ENCODE data around the gene CR2.
"Not testable (repeated sequence)": the region's sequence is repeated elsewhere in the genome, so short reads cannot be mapped to it uniquely, and the experiment has no call there.

CR2 gene

DNA sequence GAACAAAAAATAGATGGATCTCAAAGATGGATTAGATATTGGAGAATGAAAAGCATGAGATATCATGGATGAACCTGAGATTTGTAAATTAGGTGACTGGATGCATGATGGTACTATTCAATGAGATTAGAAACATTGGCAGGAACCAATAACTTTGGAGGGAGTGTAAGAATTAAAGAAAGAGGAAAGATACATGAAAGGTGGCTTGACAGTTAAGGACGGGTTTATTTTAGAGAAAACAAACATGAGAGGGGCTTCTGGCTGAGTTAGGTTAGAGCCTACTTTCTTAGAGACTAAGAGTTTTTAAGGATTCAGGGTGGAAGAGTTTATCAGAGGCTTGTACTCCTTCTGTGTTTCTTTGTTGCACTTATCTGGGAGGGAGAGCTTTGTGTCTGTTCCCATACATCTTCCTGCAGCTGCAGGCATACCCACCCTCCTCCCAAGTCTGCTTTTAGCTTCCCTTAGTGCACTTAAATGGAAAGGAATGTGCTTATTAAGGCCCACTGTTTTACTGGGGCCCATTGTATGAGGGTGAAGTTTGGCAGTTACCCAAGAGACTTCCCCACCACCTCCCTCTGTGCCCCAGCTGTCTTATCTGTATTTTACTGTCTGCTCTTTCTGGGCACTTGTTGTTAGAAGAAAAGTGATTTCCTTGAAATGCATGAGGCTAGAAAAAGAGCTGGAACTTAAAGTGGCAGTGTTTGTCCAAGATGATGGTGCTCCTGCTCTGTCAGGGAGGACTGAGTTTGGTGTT is 26.1 kb upstream of the CR2 start:
- in situ Hi-C loops (cut with MboI; ENCODE audit: low sequenced_read_pairs) = no loop called here
- DNase-seq (ENCODE audit: low spot score in 2 of 2) = no peak
- H3K4me1 ChIP-seq = no peaks in the 10 kb centered on the region
- H3K36me3 ChIP-seq (replicated peaks) = no peaks in the 10 kb centered on the region
- H3K4me3 ChIP-seq = no peak overlapping the region
- no peaks in the 10 kb centered on the region for H3K9me3 ChIP-seq
- no peaks in the 10 kb centered on the region for H3K27me3 ChIP-seq (ENCODE audit: low read depth)

DNA sequence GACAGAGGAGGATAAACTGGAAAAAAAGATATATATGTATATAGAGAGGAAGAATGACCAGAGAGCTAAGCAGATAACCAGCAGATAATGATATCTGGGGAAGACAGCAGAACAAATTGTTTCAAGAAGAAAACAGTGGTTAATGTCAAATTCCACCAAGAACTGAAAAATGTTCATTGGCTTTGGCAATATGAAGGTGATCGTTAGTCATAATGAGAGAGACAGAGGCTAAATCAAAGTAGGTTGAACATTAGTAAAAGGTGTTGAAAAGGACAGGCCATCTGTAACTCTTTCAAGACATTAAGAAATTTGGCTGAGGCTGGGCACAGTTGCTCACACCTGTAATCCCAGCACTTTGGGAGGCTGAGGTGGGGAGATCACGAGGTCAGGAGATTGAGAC is 25.3 kb upstream of the CR2 start:
- no peaks in the 10 kb centered on the region for H3K4me1 ChIP-seq
- no peaks in the 10 kb centered on the region for H3K9me3 ChIP-seq
- H3K4me3 ChIP-seq = no peak overlapping the region
- H3K36me3 ChIP-seq (replicated peaks) = no peaks in the 10 kb centered on the region
- peaks cover under 1% of the 10 kb centered on the region; the same call in 1 of the 2 replicates for H3K27me3 ChIP-seq (ENCODE audit: low read depth)
- DNase-seq (ENCODE audit: low spot score in 2 of 2) = no peak
- in situ Hi-C loops (cut with MboI; ENCODE audit: low sequenced_read_pairs) = no loop called here

DNA sequence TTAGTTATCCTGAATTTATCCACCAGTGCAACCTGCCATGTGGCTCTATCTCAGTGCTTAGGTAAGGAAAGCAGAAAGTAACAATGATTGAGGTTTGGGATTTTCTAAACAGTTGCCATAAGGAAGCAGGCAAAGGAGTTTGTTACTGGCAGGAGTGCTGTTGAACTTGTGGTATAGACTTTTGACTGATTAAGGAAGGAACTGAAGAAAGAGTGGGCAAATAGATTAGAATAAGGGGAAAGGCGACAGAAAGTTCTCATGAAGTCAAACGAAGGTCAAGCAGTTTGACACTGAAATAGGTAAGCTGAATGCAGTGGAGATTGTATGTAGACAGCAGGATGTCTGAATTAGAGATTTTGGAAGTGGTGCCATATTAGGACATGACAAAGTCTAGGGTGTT is 24.2 kb upstream of the CR2 start:
- DNase-seq (ENCODE audit: low spot score in 2 of 2) = no peak
- Histone ChIP-seq H3K4me1 (no peaks in the 10 kb centered on the region), H3K36me3 (replicated peaks) (no peaks in the 10 kb centered on the region), H3K4me3 (no peak overlapping the region), H3K27me3 (ENCODE audit: low read depth) (peaks cover 6% of the 10 kb centered on the region), H3K9me3 (no peaks in the 10 kb centered on the region)
- in situ Hi-C loops (cut with MboI; ENCODE audit: low sequenced_read_pairs) = no loop called here

DNA sequence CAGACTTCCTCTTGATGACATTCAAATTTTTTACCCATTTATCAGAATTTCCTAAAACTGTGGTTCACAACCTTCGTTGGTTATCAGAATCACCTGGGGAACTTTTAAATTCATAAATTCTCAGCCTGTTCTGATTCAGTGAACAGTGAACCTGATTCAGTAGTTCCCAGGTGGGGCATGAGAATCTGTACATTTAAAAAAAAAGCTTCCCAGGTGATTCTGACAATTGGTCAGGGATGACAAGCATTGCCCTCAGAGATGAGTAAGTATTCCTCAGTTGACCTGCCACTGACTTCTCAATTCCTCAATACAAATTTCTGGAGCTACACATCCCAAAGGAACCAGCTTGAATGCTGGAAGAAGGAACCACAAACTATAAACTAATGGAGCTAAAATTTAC is 23.5 kb upstream of the CR2 start:
- Histone ChIP-seq H3K4me3 (no peak overlapping the region), H3K27me3 (ENCODE audit: low read depth) (peaks cover 7% of the 10 kb centered on the region), H3K9me3 (no peaks in the 10 kb centered on the region), H3K36me3 (replicated peaks) (no peaks in the 10 kb centered on the region), H3K4me1 (no peaks in the 10 kb centered on the region)
- no peak for DNase-seq (ENCODE audit: low spot score in 2 of 2)
- in situ Hi-C loops (cut with MboI; ENCODE audit: low sequenced_read_pairs) = no loop called here

DNA sequence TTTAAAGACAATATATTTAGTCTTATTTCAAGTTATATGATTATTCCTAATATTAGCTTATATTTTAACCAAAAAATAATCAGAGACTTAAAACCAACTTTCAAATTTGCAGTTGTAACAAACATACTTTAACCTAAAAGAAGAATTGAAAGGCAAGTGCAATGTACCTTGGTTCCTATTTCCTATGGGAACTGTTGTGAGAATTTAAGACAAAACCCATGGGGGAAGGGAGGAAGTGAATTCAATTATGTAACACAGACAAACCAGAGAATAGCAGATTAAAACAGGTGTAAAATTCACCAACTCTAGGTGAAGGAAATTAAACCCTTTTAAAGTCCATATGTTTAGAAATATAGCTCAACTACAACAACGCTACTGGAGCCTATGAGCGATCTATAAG is 22.6 kb upstream of the CR2 start:
- H3K4me3 ChIP-seq = no peak overlapping the region
- in situ Hi-C loops (cut with MboI; ENCODE audit: low sequenced_read_pairs) = no loop called here
- H3K27me3 ChIP-seq (ENCODE audit: low read depth) = peaks cover 7% of the 10 kb centered on the region
- H3K36me3 ChIP-seq (replicated peaks) = no peaks in the 10 kb centered on the region
- H3K9me3 ChIP-seq = no peaks in the 10 kb centered on the region
- no peaks in the 10 kb centered on the region for H3K4me1 ChIP-seq
- no peak for DNase-seq (ENCODE audit: low spot score in 2 of 2)

DNA sequence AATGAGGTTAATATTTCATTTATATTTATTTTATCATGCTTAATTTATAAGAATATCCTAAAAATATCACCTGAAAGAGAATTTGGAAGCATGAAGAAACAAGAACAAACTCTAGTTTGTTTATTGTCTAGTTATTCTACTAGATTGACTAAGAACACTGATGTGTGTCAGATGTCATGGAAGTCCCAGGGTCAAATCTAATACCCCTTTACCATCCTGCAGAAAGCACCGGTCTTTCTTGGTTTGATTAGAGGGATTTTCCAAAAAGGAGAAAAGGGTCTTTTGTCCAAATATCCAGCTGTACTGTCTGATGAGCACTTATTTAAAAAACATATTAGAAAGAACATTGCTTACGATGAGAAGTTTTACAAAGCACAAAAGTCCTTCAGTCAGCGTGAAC is 20.7 kb upstream of the CR2 start:
- Histone ChIP-seq H3K4me1 (no peaks in the 10 kb centered on the region), H3K4me3 (no peak overlapping the region), H3K36me3 (replicated peaks) (no peaks in the 10 kb centered on the region), H3K27me3 (ENCODE audit: low read depth) (peaks cover 7% of the 10 kb centered on the region), H3K9me3 (no peaks in the 10 kb centered on the region)
- DNase-seq (ENCODE audit: low spot score in 2 of 2) = no peak
- in situ Hi-C loops (cut with MboI; ENCODE audit: low sequenced_read_pairs) = no loop called here

DNA sequence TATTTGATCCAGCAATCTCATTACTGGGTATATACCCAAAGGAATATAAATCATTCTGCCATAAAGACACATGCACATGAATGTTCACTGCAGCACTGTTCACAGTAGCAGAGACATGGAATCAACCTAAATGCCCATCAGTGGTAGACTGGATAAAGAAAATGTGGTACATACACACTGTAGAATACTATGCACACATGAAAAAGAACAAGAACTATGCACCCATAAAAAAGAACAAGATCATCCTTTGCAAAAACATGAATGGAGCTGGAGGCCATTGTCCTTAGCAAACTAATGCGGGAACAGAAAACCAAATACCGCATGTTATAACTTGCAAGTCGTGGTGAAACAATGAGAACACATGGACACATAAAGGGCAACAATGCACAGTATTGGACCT is 17.4 kb upstream of the CR2 start:
- H3K4me3 ChIP-seq; H3K27me3 ChIP-seq (ENCODE audit: low read depth); H3K9me3 ChIP-seq; in situ Hi-C loops (cut with MboI; ENCODE audit: low sequenced_read_pairs); DNase-seq (ENCODE audit: low spot score in 2 of 2); H3K4me1 ChIP-seq; H3K36me3 ChIP-seq (replicated peaks): not testable (repeated sequence)

DNA sequence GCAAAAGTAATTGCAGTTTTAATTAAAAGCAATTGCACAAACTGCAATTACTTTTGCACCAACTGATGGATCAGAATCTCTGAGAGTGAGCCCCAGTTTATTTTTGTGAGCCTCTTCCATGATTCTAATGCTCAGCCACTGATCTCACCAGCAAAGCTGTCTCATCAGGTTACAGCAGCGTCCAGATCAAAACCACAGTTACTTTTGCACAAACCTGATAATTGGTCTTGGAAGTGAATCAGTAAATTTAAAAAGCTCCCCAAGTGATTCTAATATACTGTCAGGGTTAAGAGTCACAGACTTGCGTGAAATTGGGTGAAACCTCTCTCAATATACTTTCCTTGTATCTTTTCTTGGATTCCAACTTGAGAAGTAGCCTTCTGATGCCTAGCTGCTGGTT is 13.5 kb upstream of the CR2 start:
- Histone ChIP-seq H3K4me1 (no peaks in the 10 kb centered on the region), H3K27me3 (ENCODE audit: low read depth) (no peaks in the 10 kb centered on the region; the same call in 1 of the 2 replicates), H3K4me3 (no peak overlapping the region), H3K36me3 (replicated peaks) (no peaks in the 10 kb centered on the region), H3K9me3 (no peaks in the 10 kb centered on the region)
- no peak for DNase-seq (ENCODE audit: low spot score in 2 of 2)
- in situ Hi-C loops (cut with MboI; ENCODE audit: low sequenced_read_pairs) = no loop called here

DNA sequence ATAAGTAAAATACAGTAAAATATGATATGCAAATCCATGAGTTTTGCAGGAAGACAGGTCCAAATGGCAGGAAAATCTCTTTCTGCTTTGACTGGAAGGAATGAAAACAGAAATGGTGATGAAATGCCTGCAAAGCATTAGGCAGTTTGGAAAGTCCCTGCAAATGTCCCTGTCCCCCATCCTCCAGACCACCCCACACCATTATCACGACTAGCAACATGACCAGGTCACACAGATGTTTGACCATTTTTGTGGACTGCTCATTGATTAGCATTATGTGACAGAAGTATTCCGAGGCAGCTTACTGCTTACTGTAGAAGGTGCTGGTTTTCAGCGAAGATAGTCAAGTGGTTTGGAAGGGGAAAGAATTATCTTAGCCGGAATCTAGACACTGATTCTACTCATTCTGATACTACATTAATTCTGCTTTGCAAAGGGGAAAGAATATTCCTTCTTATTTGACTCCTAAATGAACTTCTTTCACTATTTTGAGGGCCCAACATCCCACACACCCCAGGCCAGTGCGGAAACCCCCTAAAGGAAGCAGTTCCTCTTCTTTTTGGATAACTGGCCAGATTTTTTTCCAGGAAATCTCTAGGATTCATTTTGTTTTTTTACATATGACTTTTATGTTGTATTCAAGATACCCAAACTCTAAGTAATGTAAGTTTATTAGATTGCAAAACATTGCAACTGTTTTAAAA is 9.5 kb upstream of the CR2 start:
- Histone ChIP-seq H3K9me3 (no peaks in the 10 kb centered on the region), H3K4me3 (no peak overlapping the region), H3K27me3 (ENCODE audit: low read depth) (peaks cover 17% of the 10 kb centered on the region), H3K4me1 (no peaks in the 10 kb centered on the region), H3K36me3 (replicated peaks) (no peaks in the 10 kb centered on the region)
- in situ Hi-C loops (cut with MboI; ENCODE audit: low sequenced_read_pairs) = no loop called here
- DNase-seq (ENCODE audit: low spot score in 2 of 2) = no peak

DNA sequence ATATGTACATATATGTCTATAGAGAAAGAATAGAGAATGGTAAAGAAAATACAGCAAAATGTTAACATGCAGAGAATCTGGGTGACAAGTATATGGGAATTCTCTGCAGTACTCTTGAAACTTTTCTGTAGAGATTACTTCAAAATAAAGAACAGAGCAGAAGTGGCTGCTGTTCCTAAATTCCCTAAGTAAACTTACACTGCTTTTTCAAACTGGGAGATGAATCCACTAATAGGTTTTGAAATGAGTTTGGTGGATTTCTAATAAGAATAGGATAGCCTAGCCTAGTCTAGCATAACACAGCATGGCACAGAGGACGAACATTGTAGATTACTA is 450 bp upstream of the CR2 start:
- no peak overlapping the region for H3K4me3 ChIP-seq

DNA sequence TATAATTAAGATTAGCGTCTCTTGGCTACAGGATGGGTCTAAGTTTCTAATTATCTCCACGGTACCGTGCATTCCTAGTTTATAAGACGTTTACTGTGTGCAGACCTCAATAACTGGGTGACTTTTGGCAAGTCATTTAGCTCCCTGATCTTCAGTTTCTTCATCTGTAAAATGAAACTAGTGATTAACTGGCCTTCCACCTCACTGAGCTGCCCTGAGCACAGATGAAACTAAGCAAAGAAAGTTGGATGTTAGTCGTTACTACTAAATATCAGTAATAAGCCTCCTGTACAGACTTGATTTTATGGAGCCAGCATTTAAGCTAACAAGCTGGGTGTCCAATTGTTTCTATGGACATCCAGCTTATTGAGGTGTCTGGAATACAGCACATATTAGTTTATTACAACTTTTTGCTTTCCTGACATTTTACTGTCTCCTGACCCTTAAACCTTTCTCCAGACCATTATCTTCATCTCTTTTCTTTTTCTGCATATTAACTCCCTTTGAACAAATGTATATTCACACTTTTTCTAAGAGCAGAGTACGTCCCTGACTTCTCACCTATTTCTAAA is 1.1 kb downstream of the CR2 start:
- H3K4me3 ChIP-seq = no peak overlapping the region
- DNase-seq (ENCODE audit: low spot score in 2 of 2) = no peak
- in situ Hi-C loops (cut with MboI; ENCODE audit: low sequenced_read_pairs) = no loop called here
- H3K9me3 ChIP-seq = no peaks in the 10 kb centered on the region
- no peaks in the 10 kb centered on the region for H3K4me1 ChIP-seq
- H3K27me3 ChIP-seq (ENCODE audit: low read depth) = peaks cover 22% of the 10 kb centered on the region; the same call in 1 of the 2 replicates
- no peaks in the 10 kb centered on the region for H3K36me3 ChIP-seq (replicated peaks)

More for the DNA sequence above, 450 bp upstream of the CR2 start:
- Histone ChIP-seq H3K36me3 (replicated peaks) (no peaks in the 10 kb centered on the region), H3K9me3 (no peaks in the 10 kb centered on the region), H3K4me1 (no peaks in the 10 kb centered on the region), H3K27me3 (ENCODE audit: low read depth) (peaks cover 19% of the 10 kb centered on the region; the same call in 1 of the 2 replicates)
- DNase-seq (ENCODE audit: low spot score in 2 of 2) = no peak
- in situ Hi-C loops (cut with MboI; ENCODE audit: low sequenced_read_pairs) = no loop called here

DNA sequence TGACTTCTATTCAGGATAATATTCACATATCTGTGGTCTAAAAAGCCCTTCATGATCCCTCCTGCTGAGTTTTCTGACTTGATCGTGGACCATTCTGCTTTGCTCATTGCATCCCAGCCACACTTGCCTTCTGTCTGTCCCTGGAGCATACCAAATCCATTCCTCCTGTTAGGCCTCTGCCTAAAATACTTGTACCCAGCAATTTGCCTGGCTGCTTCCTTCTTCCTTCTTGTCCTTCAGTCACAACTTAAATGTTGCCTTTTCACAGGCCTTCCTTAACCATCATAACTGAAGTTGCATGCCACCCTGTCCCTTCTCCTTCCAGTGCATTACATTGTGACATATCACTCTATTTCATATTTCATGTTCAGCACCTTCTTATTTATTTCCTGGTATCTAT is 4.3 kb downstream of the CR2 start:
- no peaks in the 10 kb centered on the region for H3K36me3 ChIP-seq (replicated peaks)
- peaks cover 11% of the 10 kb centered on the region; the same call in 1 of the 2 replicates for H3K27me3 ChIP-seq (ENCODE audit: low read depth)
- no peaks in the 10 kb centered on the region for H3K9me3 ChIP-seq
- in situ Hi-C loops (cut with MboI; ENCODE audit: low sequenced_read_pairs) = no loop called here
- H3K4me3 ChIP-seq = no peak overlapping the region
- DNase-seq (ENCODE audit: low spot score in 2 of 2) = no peak
- no peaks in the 10 kb centered on the region for H3K4me1 ChIP-seq

DNA sequence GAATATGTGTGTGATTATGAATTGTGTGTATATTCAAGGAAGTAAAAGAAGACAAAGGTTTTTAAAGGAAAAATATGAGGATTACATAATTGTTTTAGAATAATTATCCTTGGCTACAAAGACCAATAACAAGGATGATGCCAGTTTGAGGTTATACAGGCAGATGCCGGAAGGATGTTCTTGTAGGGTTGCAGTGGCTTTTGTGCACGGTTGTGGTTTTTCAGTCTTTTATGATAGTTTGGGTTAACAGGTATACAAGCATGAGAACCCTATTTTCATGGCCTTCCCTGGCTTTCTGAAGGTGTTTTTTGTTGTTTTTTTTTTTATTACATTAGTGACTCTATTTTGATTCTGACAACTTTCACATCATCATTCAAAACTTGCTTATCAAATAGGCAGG is 4.9 kb downstream of the CR2 start:
- peaks cover 7% of the 10 kb centered on the region; the same call in 1 of the 2 replicates for H3K27me3 ChIP-seq (ENCODE audit: low read depth)
- DNase-seq (ENCODE audit: low spot score in 2 of 2) = no peak
- H3K4me3 ChIP-seq = no peak overlapping the region
- in situ Hi-C loops (cut with MboI; ENCODE audit: low sequenced_read_pairs) = no loop called here
- H3K9me3 ChIP-seq = no peaks in the 10 kb centered on the region
- H3K36me3 ChIP-seq (replicated peaks) = no peaks in the 10 kb centered on the region
- no peaks in the 10 kb centered on the region for H3K4me1 ChIP-seq

DNA sequence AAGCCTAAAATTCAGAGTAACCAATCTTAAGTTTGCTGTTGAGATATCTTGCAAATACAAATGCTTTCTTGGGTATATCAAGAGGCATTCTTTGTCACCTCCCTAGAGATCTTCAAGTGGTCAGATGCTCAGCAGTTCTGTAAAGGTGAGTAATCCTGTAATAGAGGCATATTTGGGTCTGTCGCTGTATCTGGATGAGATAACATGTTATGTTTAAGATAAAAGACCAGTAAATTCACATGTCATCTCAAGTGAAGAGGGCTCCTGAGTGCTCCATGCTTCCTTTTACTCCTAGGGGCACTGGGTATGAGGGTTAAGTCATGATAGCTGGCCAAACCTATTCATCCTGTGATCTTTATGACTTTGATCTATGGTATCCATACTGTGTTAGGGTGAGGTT is 7.5 kb downstream of the CR2 start:
- in situ Hi-C loops (cut with MboI; ENCODE audit: low sequenced_read_pairs) = no loop called here
- Histone ChIP-seq H3K4me3 (no peak overlapping the region), H3K4me1 (no peaks in the 10 kb centered on the region), H3K36me3 (replicated peaks) (no peaks in the 10 kb centered on the region), H3K27me3 (ENCODE audit: low read depth) (peaks cover 7% of the 10 kb centered on the region; the same call in 1 of the 2 replicates), H3K9me3 (no peaks in the 10 kb centered on the region)
- DNase-seq (ENCODE audit: low spot score in 2 of 2) = no peak

Data from HAP-1 (cell line).